GM19463 (cell line): Measurements from ENCODE around the gene HACL1.
"Not testable (repeated sequence)": the region's sequence is repeated elsewhere in the genome, so short reads cannot be mapped to it uniquely, and the experiment has no call there.

Source experiments
- ATAC-seq: cut with Tn5 transposase; IDR thresholded peaks from one replicate; pipeline ENCODE4 v1.9.1; 2021; ENCODE audit warnings: mild to moderate bottlenecking, moderate library complexity; ENCODE audit not compliant: unreplicated experiment

Gene HACL1

GRCh38 chr3:15630646-15631350, 29.4 kb upstream of the HACL1 start:
- ATAC-seq: peak; percentile 53

- ATAC-seq: peak; percentile 95
These were observed 28.7 kb upstream of the HACL1 start for GRCh38 chr3:15629860-15630597.

- no peak for ATAC-seq
These were observed 27.6 kb upstream of the HACL1 start for GRCh38 chr3:15628967-15629366.

GRCh38 chr3:15623535-15624440, 22.4 kb upstream of the HACL1 start:
- no peak for ATAC-seq

GRCh38 chr3:15619659-15620464, 18.5 kb upstream of the HACL1 start:
- ATAC-seq: not testable (repeated sequence)

GRCh38 chr3:15616053-15616452, 14.7 kb upstream of the HACL1 start:
- ATAC-seq: no peak

- ATAC-seq: no peak
These were observed 13.6 kb upstream of the HACL1 start for GRCh38 chr3:15614958-15615357.

GRCh38 chr3:15612001-15612400, 10.6 kb upstream of the HACL1 start:
- no peak for ATAC-seq

GRCh38 chr3:15611018-15611417, 9.6 kb upstream of the HACL1 start:
- no peak for ATAC-seq

GRCh38 chr3:15610082-15610759, 8.9 kb upstream of the HACL1 start:
- no peak for ATAC-seq

- no peak for ATAC-seq
These were observed 5.1 kb upstream of the HACL1 start for GRCh38 chr3:15606434-15606891.

- ATAC-seq: not testable (repeated sequence)
These were observed 3.2 kb upstream of the HACL1 start for GRCh38 chr3:15604584-15604983.

- ATAC-seq: not testable (repeated sequence)
These were observed 1.4 kb upstream of the HACL1 start for GRCh38 chr3:15602816-15603215.

- no peak for ATAC-seq
These were observed 772 bp upstream of the HACL1 start for GRCh38 chr3:15602146-15602536.

GRCh38 chr3:15601046-15601398, 347 bp downstream of the HACL1 start:
- peak; percentile 5 for ATAC-seq

GRCh38 chr3:15595955-15596354, 5.4 kb downstream of the HACL1 start:
- no peak for ATAC-seq

- ATAC-seq: no peak
These were observed 8.4 kb downstream of the HACL1 start for GRCh38 chr3:15592968-15593367.

GRCh38 chr3:15591928-15592327, 9.4 kb downstream of the HACL1 start:
- no peak for ATAC-seq

GRCh38 chr3:15591242-15591641, 10.1 kb downstream of the HACL1 start:
- ATAC-seq: no peak
